Panc1 (cell line): ENCODE measurements around the gene ROBO1. TPM values are rescaled to one million over a fixed set of nuclear protein-coding genes. Genes with fewer than 3 reads are reported as not detected.

Source experiments
- ATAC-seq: fragments of 200-7000 bp; cut with Tn5 transposase; 2 replicates; pipeline ENCODE4 v1.9.1; 2020; ENCODE audit warnings: mild to moderate bottlenecking, moderate library complexity
- BruUV-seq: library from RNA; stranded (reverse); fragments of 400-500 nt; replicated peaks from 2 replicates; lab custom pipeline; 2021; lab: Mats Ljungman, UMichigan
- CTCF ChIA-PET: fragments of 300-600 bp; sonication (Branson Sonifier 250); formaldehyde crosslinking; loops from one replicate; lab custom pipeline; 2022; ENCODE audit warnings: antibody characterized with exemption; lab: Charles Lee
- POLR2A ChIA-PET: fragments of 300-600 bp; sonication (Branson Sonifier 250); formaldehyde crosslinking; loops from one replicate; lab custom pipeline; 2022; ENCODE audit warnings: antibody characterized with exemption; lab: Charles Lee
- DNase-seq: peaks from one replicate; pipeline ENCODE4 v3.0.0-alpha.2; 2010; ENCODE audit warnings: low read depth, low spot score
- H3K27ac ChIP-seq: 2 replicates; pipeline ENCODE4 v1.5.1; 2011; ENCODE audit warnings: mild to moderate bottlenecking, low read length, inconsistent platforms
- H3K27me3 ChIP-seq: fragments of 200-500 bp; sonication (Bioruptor generic); 2 replicates; pipeline ENCODE4 v1.6.0; 2014; ENCODE audit warnings: low read length, inconsistent platforms; ENCODE audit not compliant: control insufficient read depth, insufficient read depth
- H3K36me3 ChIP-seq: fragments of 200-500 bp; sonication (Bioruptor generic); 2 replicates; pipeline ENCODE4 v1.5.1; 2014; ENCODE audit warnings: inconsistent platforms, mild to moderate bottlenecking, low read length, moderate library complexity; ENCODE audit not compliant: control insufficient read depth, insufficient read depth
- H3K4me1 ChIP-seq: 2 replicates; pipeline ENCODE4 v1.5.1; 2011; ENCODE audit warnings: inconsistent platforms, mild to moderate bottlenecking, low read length, moderate library complexity; ENCODE audit not compliant: control insufficient read depth, insufficient read depth
- H3K4me3 ChIP-seq, 2 experiments: 2 replicates each; pipeline ENCODE4 v1.5.1; 2011 to 2012; ENCODE audit warnings: low read depth in 2 of 2, low read length in 2 of 2, mild to moderate bottlenecking in 2 of 2, inconsistent platforms in 1 of 2, moderate library complexity in 1 of 2
- H3K9me3 ChIP-seq: fragments of 200-500 bp; sonication (Bioruptor generic); 2 replicates; pipeline ENCODE4 v1.5.1; 2014; ENCODE audit warnings: low read depth, mild to moderate bottlenecking, inconsistent platforms, low read length, moderate library complexity; ENCODE audit not compliant: control insufficient read depth, insufficient read depth
- CTCF ChIP-seq: fragments of 450-650 bp; IDR thresholded peaks from 2 replicates; pipeline ENCODE4 v1.5.1; 2017; ENCODE audit warnings: mild to moderate bottlenecking
- POLR2AphosphoS5 ChIP-seq: IDR thresholded peaks from 2 replicates; pipeline ENCODE4 v1.6.1; 2012; ENCODE audit warnings: mild to moderate bottlenecking, low read depth, low read length, moderate library complexity
- REST ChIP-seq, 2 experiments: IDR thresholded peaks; 2 replicates each; pipeline ENCODE4 v1.6.1; 2011 to 2012; ENCODE audit warnings: low read depth in 2 of 2, control low read depth in 1 of 2, low read length in 1 of 2, mild to moderate bottlenecking in 1 of 2, moderate library complexity in 1 of 2; ENCODE audit not compliant: insufficient read depth in 1 of 2
- SIN3A ChIP-seq: IDR thresholded peaks from 2 replicates; pipeline ENCODE4 v1.6.1; 2012; ENCODE audit warnings: low read depth, mild to moderate bottlenecking, low read length, moderate library complexity, borderline replicate concordance; ENCODE audit not compliant: insufficient read depth
- TCF7L2 ChIP-seq: IDR thresholded peaks from 2 replicates; pipeline ENCODE4 v1.6.1; 2011; ENCODE audit warnings: mild to moderate bottlenecking, low read depth, low read length, inconsistent platforms
- in situ Hi-C: cut with HindIII; loops from 2 replicates; pipeline ENCODE4 v1.10.0; 2016; ENCODE audit warnings: low sequenced_read_pairs, low pct_unique_long_range_greater_than_20kb
- intact Hi-C: fragments of 100-400 bp; cut with micrococcal nuclease; formaldehyde crosslinking; loops from one replicate; pipeline ENCODE4 v1.10.0; 2022; ENCODE audit not compliant: unreplicated experiment
- total RNA-seq: library from RNA; stranded (reverse); gene quantifications from one replicate; pipeline ENCODE4 v1.2.1, GENCODE V29; 2021; ENCODE audit not compliant: unreplicated experiment

Gene ROBO1
- total RNA-seq, 1 experiment from 2014 or later = 61.6 TPM

GRCh38 chr3:78917536-78917935, 850.3 kb downstream of the ROBO1 start:
- no peak overlapping the region for H3K4me3 ChIP-seq
- H3K36me3 ChIP-seq = no peaks in the 10 kb centered on the region
- H3K27ac ChIP-seq = no peak overlapping the region
- H3K4me1 ChIP-seq = peaks cover 11% of the 10 kb centered on the region
- TF ChIP-seq CTCF (no peak), POLR2AphosphoS5 (no peak), REST (IDR thresholded peaks at IDR 0.05; ENCODE audit: insufficient read depth in 1 of 2, low read depth in 2 of 2, low read length in 1 of 2) (no peak), SIN3A (no peak), TCF7L2 (no peak)
- intact Hi-C loops = loop anchor here (10.0 kb wide), 2 partner anchors 47 to 97 kb away; no protein-coding TSS in a partner anchor
- no peak for DNase-seq
- ChIA-PET POLR2A (no interaction called here), CTCF (no interaction called here)
- H3K9me3 ChIP-seq = no peaks in the 10 kb centered on the region
- H3K27me3 ChIP-seq = no peaks in the 10 kb centered on the region
- no peak for ATAC-seq
- no TSS peak for BruUV-seq
- in situ Hi-C loops = no loop called here

GRCh38 chr3:78913711-78914110, 854.1 kb downstream of the ROBO1 start:
- intact Hi-C loops (loop anchor here (10.0 kb wide), 2 partner anchors 51 to 101 kb away; no protein-coding TSS in a partner anchor), in situ Hi-C loops (no loop called here)
- Histone ChIP-seq H3K27ac (peak overlapping the region; percentile 87), H3K4me1 (peaks cover 15% of the 10 kb centered on the region), H3K9me3 (no peaks in the 10 kb centered on the region), H3K4me3 (peak overlapping the region; percentile 11 to 15; a peak in 2 of 4 replicates), H3K36me3 (no peaks in the 10 kb centered on the region), H3K27me3 (no peaks in the 10 kb centered on the region)
- DNase-seq (no peak), ATAC-seq (no peak)
- ChIA-PET CTCF (no interaction called here), POLR2A (no interaction called here)
- TF ChIP-seq POLR2AphosphoS5 (no peak), TCF7L2 (no peak), REST (IDR thresholded peaks at IDR 0.05; ENCODE audit: insufficient read depth in 1 of 2, low read depth in 2 of 2, low read length in 1 of 2) (no peak), CTCF (no peak), SIN3A (no peak)
- BruUV-seq = no TSS peak
